ENCODE data around the gene NACC1.

- TF ChIP-seq CTCF (IDR thresholded peaks at IDR 0.05) (no peak), EP300 (IDR thresholded peaks at IDR 0.05) (no peak), POLR2A (IDR thresholded peaks at IDR 0.05) (no peak)
These were observed 4.3 kb downstream of the NACC1 start for GRCh38 chr19:13122275-13122878.

All from ovary (tissue), 3 donors.